IPS-NIHi11 (cell line): Measurements from ENCODE around the gene PANK4.

Experiments
- DNase-seq: peaks from one replicate; pipeline ENCODE4 v3.0.0; 2012; ENCODE audit warnings: mixed read lengths, low spot score

PANK4 gene

GRCh38 chr1:2544875-2545640 lies 18.7 kb upstream of the PANK4 start:
- DNase-seq: no peak

- no peak for DNase-seq
Measured at GRCh38 chr1:2544093-2544874, 17.9 kb upstream of the PANK4 start.

- no peak for DNase-seq
Measured at GRCh38 chr1:2543543-2544092, 17.2 kb upstream of the PANK4 start.

GRCh38 chr1:2542246-2542915 lies 16.0 kb upstream of the PANK4 start:
- no peak for DNase-seq

GRCh38 chr1:2541619-2542245 lies 15.3 kb upstream of the PANK4 start:
- DNase-seq: no peak

GRCh38 chr1:2540816-2541492 lies 14.6 kb upstream of the PANK4 start:
- DNase-seq: no peak

GRCh38 chr1:2539312-2539907 lies 13.0 kb upstream of the PANK4 start:
- no peak for DNase-seq

- no peak for DNase-seq
Measured at GRCh38 chr1:2538872-2539271, 12.5 kb upstream of the PANK4 start.

- no peak for DNase-seq
Measured at GRCh38 chr1:2538376-2538775, 12.0 kb upstream of the PANK4 start.

GRCh38 chr1:2537784-2538115 lies 11.4 kb upstream of the PANK4 start:
- no peak for DNase-seq

- no peak for DNase-seq
Measured at GRCh38 chr1:2535981-2536380, 9.6 kb upstream of the PANK4 start.

GRCh38 chr1:2535455-2535854 lies 9.1 kb upstream of the PANK4 start:
- DNase-seq: no peak

GRCh38 chr1:2534687-2535441 lies 8.5 kb upstream of the PANK4 start:
- DNase-seq: no peak

GRCh38 chr1:2534315-2534686 lies 7.9 kb upstream of the PANK4 start:
- DNase-seq: no peak

- no peak for DNase-seq
Measured at GRCh38 chr1:2533365-2533764, 7.0 kb upstream of the PANK4 start.

- DNase-seq: no peak
Measured at GRCh38 chr1:2532485-2533160, 6.2 kb upstream of the PANK4 start.

GRCh38 chr1:2530513-2531361 lies 4.3 kb upstream of the PANK4 start:
- no peak for DNase-seq

GRCh38 chr1:2529784-2530512 lies 3.6 kb upstream of the PANK4 start, which contains the start of gene HES5:
HES5 (minus strand) TSS chr1:2530263; CDS start chr1:2530164, 99 bp downstream.
- DNase-seq: peak; percentile 67
